GM19467 (cell line): Measurements from ENCODE around the gene TMEM116.
"Not testable (repeated sequence)": the region's sequence is repeated elsewhere in the genome, so short reads cannot be mapped to it uniquely, and the experiment has no call there.

Experiments
- ATAC-seq: cut with Tn5 transposase; IDR thresholded peaks from one replicate; pipeline ENCODE4 v1.9.1; 2021; ENCODE audit warnings: mild to moderate bottlenecking, moderate library complexity; ENCODE audit not compliant: unreplicated experiment

TMEM116 gene

DNA sequence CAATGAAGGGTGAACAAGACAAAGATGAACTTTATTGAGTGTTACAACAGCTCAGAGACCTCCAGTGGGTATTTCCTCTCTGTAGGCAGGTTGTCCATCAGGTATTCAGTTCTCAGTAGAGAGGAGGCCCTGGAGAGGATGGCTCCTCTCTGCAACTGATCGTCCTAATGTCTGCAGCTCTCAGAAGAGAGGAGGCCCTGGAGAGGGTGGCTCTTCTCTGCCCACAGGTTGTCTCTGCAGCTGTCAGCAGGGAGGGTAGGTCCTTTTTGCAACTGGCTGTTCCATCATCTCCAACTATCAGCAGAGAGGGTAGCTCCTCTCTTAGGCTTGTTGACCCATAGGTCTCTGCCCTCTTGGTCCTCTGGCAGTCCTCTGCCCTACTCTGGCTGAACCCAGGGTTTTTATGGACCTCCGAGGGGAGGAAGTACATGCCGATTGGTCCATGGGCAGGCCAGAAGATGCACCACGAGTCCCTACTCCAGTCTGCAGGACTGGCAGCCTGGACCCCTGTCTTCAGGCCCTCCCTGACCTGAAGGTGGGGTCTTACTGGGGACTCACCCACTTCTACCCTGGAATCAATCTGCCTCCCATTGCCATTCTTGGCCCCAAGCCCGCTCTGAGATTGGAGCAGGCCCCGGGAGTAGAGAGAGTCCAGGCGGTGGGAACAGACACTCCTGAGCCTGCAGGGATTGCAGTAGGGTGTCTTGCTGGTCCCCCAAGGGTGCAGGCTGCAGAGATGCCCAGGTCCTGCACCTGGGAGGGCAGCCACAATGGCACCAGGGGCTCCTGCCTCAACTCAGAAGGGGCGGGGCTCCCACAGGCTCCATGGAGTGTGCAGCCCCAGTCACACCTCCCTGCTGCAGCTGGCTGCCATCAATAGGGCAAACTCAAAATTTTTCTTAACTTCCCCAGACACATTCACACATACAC, 2.3 kb downstream of the TMEM116 start:
- ATAC-seq: no peak

DNA sequence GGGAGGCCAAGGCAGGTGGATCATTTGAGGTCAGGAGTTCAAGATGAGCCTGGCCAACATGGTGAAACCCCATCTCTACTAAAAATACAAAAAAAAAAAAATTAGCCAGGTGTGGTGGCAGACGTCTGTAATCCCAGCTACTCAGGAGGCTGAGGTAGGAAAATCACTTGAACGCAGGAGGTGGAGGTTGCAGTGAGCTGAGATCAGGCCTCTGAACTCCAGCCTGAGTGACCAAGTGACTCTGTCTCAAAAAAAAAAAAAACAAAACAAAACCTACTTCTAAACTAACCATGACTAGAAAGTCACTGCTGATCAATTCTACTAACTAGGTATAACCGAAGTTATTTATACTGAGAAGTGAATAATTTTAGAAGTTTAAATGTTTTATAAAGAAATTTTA, 3.4 kb downstream of the TMEM116 start:
- not testable (repeated sequence) for ATAC-seq

DNA sequence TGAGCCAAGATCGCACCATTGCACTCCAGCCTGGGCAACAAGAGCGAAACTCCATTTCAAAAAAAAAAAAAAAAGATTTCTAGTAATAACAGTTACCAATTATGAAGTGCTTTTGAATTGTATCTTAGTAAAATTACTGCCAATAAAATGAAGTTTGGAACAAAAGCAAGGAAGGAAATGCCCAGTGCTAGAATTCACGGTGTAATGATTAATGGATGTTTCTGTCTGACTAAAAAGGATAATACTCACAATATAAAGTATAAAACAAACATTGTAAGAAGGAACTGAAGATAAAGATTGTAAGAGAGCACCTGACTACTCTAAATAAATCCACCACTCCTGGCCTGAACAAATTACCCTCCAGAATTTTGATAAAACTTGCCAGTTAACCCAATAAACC, 4.0 kb downstream of the TMEM116 start:
- ATAC-seq: no peak

DNA sequence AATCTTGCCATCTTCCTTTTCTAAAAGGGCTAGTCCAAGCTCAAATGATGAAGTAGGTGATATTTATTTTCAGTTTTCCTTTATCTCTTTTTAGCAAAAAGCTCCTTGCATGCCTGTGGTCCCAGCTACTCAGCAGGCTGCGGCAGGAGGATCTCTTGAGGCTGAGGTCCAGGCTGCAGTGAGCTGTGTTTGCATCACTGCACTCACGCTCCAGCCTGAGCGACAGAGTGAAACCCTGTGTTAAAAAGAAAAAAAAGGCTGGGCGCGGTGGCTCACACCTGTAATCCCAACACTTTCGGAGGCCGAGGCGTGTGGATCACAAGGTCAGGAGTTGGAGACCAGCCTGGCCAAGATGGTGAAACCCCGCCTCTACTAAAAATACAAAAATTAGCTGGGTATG, 5.0 kb downstream of the TMEM116 start:
- ATAC-seq: no peak

DNA sequence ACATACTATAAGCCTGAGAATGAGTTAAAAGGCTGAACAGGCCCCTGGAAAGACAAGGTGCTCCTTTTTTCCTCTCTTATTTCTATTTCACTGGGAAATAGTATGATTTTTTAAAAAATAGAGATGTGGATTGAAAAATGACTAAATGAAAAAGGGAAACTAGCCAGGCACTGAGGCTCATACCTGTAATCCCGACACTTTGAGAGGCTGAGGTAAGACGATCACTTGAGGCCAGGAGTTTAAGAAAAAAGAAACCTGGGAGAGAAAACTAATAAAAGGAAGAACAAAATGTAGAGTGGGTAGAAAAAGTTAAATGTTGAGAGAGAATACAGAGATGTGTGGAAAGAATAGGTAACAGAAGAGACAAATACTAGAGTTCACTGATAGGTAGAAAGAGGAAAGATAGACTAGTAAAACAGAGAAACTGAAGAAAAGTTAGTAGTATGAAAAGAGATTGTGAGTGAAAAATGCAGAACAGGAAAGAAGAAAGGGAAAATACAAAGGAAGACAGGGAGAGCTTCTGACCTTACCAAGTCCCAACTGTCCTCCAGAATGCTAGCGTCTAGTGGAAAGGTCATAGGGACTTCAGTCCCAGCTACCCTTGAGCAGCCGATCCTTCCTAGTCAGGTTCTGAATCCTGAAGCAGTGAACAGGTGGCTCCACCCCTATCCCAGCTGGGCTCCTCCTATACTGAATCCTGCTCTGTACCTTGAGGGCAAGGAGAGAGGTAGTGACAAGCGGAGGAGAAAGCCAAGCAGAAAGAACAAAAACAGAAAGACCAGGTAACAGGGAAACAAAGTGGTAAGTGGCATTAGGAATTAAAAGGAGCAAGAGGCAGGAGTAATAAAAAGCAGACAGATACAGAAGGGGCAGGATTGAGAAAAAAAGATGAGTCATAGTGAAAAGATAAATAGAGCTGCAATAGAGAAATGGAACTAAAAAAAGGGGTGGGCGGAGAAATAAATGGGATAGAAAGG, 7.3 kb downstream of the TMEM116 start:
- no peak for ATAC-seq

DNA sequence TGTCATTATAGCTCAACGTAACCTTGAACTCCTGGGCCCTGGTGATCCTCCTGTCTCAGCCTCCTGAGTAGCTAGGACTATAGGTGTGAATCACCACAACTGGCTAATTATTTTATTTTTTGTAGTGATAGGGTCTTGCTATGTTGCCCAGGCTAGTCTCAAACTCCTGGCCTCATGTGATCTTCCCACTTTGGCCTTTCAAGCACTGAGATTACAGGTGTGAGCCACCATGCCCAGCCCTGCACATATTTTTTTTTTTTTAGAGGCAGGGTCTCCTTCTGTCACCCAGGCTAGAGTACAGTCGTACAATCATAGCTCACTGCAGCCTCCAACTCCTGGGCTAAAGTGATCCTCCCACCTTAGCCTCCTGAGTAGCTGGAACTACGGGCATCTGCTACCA, 8.9 kb downstream of the TMEM116 start:
- no peak for ATAC-seq

DNA sequence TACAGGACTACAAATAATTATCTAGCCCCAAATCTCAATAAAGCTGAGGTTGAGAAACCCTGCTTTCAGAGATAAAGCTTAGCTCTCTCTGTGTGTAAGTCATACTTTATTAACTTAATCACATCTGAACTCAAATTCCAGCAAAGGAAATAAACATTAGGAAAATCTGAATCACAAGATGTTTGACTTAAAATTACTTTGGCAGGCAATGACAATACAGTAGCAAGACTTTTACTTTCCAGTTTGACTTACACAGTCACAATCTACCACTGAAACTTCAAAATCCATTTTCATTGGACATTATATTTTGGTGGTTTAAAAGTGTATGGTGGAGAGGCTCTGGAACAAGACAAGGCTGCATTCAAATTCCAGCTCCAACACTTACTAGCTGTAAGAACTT, 11.4 kb downstream of the TMEM116 start:
- no peak for ATAC-seq

DNA sequence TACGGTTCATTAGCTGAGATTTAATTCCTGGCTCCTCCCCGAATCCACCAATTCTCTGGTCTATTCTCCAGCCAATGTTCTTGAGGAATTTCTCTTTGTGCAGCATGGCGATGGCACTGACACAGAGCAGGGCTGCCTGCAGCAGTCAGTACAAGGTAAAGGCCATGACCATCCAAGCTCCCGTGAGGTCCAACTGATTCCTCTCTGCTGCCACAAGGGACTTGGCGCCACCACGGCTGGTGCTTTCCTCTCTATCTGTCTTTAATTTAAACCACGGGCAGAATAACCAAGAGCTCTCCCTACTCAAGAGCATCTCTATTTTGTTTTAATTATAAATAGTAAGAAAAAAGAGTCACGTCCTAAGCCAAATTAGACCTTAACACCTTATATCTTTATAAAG, 12.1 kb downstream of the TMEM116 start:
- no peak for ATAC-seq

DNA sequence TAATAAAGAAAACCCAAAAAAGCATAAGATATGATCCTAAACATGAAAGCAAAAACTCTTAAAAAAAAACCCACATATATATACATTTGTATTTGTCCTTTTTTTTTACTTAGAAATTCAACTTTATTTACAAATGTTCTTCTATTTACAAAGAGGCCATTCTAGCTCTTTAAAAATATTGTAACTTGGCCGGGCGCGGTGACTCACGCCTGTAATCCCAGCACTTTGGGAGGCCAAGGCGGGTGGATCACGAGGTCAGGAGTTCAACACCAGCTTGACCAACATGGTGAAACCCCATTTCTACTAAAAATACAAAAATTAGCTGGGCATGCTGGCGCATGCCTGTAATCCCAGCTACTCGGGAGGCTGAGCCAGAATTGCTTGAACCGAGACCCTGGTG, 13.8 kb downstream of the TMEM116 start:
- ATAC-seq: not testable (repeated sequence)

DNA sequence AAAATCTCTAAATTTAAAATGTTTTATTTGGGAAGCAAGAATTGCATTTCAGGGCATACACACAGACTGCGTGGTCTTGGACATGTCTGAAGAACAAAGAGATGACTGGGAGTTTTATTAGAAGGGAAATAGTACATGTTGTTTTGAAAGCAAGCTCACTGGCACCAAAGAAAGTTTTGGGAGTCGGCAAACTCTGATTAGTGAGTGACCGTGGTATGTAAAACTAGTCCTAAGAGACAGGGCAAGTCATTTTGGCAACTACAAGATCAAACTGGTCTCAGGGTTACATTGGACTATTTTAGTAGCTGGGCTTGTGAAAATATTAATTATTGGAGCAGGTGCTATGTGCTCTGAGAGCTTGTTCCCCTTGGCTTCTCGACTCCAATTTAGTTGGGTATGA, 14.9 kb downstream of the TMEM116 start:
- ATAC-seq: no peak

DNA sequence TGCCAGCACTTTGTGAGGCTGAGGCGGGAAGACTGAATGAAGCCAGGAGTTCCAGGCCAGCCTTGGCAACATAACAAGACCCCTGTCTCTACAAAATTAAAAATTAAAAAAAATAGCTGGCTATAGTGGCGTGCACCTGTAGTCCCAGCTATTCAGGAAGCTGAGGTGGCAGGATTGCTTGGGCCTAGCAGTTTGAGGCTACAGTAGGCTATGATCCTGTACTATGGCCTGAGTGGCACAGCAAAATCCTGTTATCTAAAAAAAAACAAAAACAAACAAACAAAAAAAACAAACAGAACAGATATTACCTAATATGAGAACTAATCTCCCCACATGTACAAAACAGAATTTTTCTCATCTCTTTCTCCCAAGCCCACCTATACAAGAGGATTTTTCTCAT, 15.7 kb downstream of the TMEM116 start:
- ATAC-seq: no peak

DNA sequence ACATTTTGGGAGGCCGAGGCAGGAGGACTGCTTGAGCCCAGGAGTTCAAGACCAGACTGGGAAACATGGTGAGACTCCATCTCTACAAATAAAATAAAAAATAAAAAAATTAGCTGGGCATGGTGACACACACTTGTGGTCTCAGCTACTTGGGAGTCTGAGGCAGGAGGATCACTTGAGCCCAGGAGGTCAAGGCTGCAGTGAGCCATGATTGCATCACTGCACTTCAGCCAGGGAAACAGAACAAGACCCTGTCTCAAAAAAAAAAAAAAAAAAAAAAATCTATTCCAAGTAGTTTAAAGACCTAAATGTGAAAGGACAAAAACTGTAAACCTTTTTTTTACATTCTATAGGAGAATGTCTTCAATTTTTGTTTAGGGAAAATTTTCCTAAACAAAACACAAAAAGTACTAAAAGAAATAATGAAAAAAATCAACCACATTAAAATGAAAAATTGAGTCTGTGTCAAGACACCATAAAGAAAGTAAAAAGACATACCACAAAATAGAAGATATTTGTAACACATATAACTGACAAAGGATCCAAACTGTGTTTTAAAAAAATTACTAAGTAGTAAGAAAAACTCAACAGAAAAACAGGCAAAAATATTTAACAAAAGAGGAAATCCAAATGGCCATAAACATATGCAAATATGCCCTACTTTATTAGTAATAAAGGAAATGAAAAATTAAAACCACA, 17.0 kb downstream of the TMEM116 start:
- ATAC-seq: no peak

DNA sequence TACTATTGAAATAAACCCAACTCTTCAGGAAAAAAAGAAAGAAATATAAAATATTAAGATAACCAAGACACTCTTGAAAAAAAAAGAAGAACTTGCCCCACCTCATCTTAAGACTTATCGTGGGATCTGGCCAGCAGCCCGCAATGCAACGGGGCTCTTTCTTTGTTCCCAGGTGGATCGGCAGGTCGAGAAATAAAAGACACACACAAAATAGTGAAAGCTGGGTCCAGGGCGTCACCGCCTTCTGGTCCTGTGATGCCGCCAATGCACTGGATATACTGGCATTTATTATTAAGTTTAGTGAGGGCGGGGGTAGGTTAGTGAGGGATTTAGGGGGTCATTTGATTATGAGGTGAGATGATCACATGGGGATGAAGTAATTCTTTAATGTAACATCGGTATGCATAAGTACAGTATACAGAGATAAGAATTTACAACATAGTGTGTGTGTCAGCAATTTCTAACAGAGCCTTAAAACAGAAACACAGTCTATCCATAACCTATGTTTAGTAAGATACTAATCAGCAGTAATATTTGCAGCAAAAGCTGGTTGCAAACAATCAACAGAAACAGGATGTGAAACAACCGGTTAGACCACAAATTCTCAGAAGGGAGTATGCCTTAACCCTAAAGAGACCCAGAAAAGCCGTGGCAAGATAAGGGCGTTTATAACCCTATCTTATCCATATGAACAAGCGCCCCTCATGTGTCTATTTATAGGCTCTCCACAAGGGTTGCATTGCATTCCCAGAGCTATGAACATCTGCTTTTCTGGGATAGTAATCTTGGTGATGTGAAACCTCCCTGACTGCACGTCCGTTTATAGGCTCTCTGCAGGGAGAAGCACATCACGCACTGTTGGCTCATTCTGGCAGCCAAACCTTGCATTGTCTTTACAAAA, 18.5 kb downstream of the TMEM116 start:
- not testable (repeated sequence) for ATAC-seq

DNA sequence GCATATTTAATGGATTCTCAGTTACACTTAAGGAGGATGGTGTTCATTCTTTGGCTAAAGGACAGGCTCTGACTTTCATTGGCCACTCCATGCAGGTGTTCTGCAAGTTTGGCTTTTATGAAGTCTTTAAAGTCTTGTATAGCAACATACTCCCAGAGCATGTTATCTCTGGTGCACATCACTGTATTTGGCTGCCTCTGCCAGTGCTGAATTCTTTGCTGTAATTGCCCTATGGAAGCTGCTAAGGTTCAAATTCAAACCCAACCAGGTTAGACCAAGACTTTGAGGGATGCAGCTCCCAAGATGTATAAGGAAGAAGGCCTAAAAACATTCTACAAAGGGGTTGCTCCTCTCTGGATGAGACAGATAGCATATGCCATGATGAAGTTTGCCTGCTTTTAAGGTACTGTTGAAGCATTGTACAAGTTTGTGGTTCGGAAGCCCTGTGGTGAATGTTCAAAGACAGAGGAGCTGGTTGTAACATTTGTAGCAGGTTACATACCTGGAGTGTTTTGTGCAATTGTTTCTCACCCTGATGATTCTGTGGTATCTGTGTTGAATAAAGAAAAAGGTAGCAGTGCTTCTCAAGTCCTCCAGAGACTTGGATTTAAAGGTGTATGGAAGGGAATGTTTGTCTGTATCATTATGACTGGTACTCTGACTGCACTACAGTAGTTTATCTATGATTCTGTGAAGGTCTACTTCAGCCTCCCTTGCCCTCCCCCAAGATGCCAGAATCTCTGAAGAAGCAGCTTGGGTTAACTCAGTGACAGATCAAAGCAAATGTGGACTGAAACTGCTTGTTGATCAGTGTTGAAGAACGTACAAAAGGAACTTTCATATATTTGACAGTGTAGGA, 19.4 kb downstream of the TMEM116 start:
- no peak for ATAC-seq

DNA sequence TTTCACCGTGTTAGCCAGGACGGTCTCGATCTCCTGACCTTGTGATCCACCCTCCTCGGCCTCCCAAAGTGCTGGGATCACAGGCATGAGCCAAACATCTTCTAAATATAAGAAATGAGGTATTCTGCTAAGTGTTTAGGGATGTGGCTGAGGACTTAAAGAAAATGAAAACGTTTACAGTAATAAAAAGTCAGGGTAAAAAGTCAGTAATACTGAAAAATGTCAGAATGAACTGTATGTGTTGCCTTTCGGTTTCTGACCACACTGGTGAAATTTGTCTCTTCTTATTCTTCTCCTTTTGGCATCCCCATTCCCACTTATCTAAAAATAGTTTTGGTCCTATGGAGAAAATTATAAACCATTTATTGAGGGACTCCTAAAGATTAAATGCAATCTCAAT, 20.5 kb downstream of the TMEM116 start:
- no peak for ATAC-seq

DNA sequence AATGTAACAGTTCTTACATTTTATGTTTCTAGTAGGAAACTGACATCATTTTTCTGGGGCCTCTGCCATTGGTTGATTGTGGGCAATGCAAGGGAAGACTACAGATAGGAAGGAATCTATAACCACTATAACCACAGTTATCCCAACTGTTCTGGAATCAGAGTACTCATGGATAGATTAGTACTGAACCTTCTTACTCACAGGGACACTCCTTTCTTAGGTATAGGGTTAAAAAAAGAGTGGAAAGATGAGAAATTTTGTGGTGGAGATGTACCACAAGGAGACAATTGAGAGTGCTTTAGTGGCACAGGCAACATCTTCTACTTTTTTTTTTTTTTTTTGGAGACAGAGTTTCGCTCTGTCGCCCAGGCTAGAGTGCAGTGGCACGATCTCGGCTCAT, 21.0 kb downstream of the TMEM116 start:
- ATAC-seq: no peak

DNA sequence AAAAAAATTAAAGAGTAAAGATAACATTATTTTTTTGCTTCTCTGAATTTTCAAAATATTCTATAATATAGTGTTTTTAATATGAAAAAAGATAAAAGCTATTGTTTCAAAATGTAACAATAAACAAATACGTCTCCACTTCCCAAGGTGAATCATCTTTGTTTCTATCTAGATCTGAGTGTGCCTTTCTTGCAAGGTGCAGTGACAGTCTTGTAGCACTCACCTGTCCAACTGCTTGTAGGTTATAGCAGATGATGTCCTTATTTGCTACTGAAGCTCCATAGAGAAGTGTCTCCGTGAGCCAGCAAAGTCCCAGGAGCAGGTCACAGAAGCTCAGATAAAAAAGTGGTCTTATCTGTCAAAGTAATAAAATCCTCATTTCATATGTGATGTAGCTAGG, 21.4 kb downstream of the TMEM116 start:
- no peak for ATAC-seq

DNA sequence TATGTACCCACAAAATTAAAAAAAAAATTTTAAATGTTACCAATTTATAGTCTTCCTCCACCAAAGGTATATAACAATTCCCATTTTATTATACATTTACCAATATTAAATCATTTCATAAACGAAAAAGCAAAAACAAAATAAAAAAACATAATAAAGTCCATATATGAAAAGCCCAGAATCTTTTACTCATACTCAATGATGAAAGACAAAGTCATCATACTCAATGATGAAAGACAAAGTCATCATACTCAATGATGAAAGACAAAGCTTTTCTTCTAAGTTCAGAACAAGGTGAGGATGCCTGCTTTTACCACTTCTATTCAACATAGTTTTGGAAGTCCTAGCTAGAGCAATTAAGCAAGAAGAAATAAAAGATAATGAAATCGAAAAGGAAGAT, 28.1 kb downstream of the TMEM116 start:
- no peak for ATAC-seq

DNA sequence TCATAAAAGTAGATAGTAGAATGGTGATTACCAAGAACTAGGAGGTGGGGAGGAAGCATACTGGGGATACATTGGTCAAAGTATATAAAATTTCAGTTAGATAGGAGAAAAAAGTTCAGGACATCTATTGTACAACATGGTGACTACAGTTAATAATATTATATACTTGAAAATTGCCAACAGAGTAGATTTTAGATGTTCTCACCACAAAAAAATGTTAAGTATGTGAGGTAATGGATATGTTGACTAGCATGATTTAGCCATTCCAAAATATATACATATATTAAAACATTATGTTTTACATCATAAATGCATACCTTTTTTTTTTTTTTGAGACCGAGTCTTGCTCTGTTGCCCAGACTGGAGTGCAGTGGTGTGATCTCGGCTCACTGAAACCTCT, 31.0 kb downstream of the TMEM116 start:
- no peak for ATAC-seq
